GM12872 (cell line): Measurements from ENCODE around the gene LINGO4.

Source experiments
- TF ChIP-seq, protein P1 (sequence below): IDR thresholded peaks from 3 replicates; pipeline ENCODE4 v1.5.1; 2011; ENCODE audit warnings: low read depth, mild to moderate bottlenecking, low read length, moderate library complexity; ENCODE audit not compliant: insufficient read depth

Gene LINGO4

DNA sequence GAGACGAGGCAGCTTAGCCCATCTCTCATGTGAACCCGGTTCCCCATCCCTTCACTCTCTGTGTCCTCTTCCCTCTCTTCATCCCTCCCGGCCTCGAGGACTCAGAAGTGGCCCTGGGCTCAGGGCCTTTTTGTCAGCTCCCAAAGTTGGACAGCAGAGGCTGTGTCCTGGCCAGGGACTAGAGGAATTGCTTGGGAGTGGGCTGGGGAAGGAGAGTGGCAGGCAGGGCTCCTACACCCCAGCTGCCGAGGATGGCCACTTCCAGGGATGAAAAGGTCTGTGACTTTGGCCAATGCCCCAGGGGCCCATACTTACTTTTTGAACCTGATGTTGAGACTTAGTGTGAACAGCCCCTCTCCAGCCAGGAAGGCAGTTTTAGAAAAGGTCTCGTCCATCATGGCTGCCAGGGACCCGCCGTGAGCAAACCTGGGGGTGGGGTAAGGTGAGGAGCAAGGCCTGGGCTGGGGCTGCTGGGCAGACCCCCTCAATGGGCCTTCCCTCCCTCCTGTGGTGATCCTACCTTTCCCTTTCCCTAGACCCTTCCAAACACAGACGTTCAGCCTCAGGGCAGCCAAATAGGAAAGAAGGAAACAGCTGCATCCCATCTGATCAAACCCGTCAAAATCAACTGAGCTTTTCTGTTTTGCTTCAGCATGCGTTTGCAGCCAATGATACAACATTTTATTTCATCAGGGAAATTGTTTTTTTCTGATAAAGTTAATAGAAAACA lies 42.8 kb upstream of the LINGO4 start:
- TF ChIP-seq, protein P1, sequence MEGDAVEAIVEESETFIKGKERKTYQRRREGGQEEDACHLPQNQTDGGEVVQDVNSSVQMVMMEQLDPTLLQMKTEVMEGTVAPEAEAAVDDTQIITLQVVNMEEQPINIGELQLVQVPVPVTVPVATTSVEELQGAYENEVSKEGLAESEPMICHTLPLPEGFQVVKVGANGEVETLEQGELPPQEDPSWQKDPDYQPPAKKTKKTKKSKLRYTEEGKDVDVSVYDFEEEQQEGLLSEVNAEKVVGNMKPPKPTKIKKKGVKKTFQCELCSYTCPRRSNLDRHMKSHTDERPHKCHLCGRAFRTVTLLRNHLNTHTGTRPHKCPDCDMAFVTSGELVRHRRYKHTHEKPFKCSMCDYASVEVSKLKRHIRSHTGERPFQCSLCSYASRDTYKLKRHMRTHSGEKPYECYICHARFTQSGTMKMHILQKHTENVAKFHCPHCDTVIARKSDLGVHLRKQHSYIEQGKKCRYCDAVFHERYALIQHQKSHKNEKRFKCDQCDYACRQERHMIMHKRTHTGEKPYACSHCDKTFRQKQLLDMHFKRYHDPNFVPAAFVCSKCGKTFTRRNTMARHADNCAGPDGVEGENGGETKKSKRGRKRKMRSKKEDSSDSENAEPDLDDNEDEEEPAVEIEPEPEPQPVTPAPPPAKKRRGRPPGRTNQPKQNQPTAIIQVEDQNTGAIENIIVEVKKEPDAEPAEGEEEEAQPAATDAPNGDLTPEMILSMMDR: no peak

DNA sequence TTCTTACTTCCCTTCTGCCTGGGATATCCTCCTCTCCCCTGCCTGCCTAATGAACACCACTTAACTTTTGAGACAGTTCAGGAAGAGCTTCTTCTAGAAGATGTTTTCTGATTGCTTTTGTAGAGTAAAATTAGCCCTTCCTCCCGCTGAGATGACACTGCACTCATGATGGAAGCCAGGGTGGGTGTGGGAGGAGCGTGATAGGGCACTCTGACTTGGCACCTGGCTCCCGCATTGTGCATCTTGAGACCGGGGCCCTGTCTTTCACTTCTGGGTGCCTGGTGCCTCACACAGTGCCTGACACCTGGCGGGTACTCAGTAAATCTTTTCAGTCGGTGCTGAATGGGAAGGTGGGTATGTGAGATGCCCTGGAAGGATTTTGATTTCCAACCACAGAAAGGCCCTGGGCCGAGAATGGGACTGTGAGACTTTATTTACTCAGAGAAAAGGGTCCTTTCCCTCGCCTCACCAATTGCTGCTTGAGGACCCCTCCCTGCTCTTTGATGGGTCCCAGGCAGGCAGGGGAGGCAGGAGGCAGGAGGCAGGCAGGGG lies 41.5 kb upstream of the LINGO4 start:
- TF ChIP-seq, protein P1: no peak

DNA sequence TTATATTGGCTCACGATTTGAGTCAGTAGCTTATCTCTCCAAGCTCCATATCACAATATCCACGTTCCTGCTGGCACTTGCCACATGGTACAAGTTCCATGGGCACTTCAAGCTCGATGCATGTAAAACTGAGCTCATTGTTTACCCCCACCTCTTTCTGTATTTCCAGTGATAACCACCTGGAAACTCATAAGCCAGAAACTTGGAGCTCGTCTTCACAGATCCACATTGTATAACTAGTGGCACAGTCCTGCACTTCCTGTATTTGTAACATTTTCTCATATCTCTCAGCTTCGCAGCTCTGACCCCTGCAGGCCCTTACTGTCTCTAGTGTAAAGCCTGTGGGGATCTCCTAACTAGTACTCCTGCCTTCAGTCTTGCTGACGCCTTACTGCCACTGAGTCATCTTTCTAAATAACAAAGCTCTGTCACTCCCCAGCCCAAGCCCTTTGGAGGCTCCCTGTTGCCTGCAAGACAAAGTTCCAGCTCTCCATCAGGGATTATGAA lies 40.9 kb upstream of the LINGO4 start:
- TF ChIP-seq, protein P1: no peak

DNA sequence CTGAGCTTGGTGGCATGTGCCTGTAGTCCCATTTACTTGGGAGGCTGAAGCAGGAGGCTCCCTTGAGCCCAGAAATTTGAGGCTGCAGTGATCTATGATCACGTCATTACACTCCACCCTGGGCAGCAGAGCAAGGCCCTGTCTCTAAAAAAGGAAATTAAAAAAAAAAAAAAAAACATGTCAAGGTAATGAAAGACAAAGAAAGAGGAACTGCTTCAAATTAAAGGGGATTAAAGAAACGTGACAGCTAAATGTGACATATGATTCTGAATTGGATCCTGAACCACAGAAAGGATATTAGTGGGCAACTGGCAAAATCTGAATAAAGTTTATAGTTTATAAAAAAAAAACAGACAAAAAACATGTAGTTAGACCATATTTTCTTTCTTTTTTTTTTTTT lies 38.2 kb upstream of the LINGO4 start:
- TF ChIP-seq, protein P1: no peak

DNA sequence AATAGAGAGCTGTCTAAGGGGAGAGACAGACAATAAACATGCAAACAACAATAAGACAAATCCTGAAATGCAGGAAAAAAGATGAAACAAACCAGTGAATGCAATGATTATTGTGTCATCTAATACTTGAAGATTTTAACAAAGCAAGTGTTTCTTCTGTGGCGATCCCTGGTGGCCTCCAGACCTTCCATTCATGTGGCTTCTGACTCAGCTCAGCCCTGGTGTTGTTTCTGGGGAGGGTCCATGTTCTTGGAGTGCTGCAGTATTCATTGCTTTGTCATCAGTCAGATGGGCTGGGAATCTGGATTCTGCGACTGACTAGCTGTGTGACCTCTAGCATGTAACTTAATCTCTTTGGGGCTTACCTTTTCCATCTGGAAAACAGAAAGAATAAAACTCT lies 35.9 kb upstream of the LINGO4 start:
- TF ChIP-seq, protein P1: no peak

DNA sequence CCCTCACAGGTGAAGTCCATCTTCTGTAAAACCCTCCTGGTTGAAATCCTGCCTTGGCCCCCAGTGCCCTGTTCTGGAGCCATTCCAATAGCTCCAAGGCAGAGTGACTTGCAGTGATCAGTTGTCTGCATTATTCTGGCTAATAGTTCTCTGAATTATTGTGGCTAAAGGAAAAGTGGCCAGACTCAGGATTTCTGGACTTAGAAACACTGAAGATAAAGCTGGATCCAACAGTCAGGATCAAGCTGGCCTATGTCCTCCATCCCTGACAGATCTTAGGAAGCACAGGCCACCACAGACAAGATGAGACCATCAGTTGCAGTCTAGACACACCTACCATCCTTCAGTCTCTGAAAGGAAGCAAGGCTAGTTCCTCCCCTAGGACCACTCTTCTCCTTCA lies 35.2 kb upstream of the LINGO4 start:
- TF ChIP-seq, protein P1: no peak

DNA sequence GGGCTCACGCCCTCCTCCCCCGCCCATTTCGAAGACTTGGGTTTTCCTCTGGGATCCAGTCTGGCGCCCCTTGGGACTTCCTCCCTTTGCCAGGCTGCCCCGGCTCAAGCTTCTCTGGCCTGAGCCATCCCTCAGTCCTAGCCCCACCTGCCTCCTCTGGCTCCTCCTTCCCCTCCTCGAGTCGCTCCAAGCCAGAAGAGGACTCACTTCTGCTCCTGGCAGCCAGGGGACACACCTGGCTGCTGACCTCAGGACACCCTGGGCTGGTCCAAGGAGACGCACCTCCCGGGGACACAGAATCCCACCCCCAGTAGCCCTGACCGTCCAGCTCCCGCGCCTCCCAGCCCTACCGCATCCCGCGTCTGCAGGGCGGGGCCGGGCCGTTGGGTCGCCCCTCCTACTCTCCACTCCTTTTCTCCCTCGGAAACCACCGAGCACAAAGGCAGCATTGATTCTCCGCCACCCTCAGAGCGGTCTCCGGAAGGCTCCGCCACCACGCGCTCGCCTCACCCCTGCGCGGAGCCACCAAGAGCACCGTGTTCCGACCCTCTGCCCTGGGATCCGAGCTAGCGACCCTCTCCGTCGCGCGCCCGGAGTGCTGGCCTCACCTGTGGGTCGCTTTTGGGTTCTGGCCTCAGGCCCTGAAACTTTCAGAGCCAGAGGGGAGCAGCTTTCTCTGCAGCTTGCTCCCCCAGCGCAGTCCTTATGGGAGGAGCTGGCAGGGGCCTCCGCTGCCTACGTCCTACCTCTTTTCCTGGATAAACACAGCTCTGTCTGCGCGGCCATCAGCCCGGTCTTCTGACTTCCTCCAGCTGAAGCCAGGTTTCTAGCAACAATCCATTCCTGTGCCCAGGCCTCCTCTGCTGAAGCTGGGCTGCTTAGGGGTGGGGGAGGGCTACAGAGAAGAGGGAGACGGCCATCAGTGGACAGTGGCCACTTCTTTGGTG lies 34.5 kb upstream of the LINGO4 start, which contains the start of gene C2CD4D:
TSS of gene C2CD4D (minus strand) at position 364 of the 947 bp plus-strand sequence. CDS start 831 bp downstream, outside the sequence.
- TF ChIP-seq, protein P1: no peak
